Effector CD8-positive, alpha-beta T cell (primary cell): ENCODE measurements around the gene VPS37C.
"Not testable (repeated sequence)": the region's sequence is repeated elsewhere in the genome, so short reads cannot be mapped to it uniquely, and the experiment has no call there.

Experiments
- DNase-seq: peaks from one replicate; lab custom pipeline; 2025; lab: John Stamatoyannopoulos, UW

Gene VPS37C

GRCh38 chr11:61094167-61094566 lies 67.1 kb downstream of the VPS37C start:
- not testable (repeated sequence) for DNase-seq

GRCh38 chr11:61092908-61093763 lies 68.1 kb downstream of the VPS37C start:
- no peak for DNase-seq

GRCh38 chr11:61092280-61092766 lies 68.9 kb downstream of the VPS37C start:
- DNase-seq: no peak

GRCh38 chr11:61091373-61092279 lies 69.6 kb downstream of the VPS37C start:
- no peak for DNase-seq

DNA sequence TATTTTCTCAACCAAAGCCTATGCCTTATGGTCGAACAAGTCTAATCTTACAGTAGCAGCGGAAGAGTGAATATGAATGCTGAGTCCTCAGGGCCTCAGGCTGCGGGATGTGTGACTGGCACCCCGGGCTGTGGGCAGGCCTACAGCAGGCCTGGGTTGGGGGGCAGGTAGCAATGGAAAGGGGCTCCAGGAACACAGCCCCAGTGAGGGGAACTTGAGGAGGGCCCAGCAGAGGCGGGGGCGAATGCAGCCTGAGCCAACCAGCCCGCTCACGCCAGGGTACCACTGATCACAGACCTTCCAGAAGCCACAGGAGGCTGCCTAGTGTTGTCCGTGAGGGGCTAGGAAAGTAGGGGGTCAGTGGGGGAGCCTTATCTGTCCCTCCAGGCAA lies 70.2 kb downstream of the VPS37C start:
- DNase-seq: no peak

GRCh38 chr11:61090521-61090920 lies 70.7 kb downstream of the VPS37C start:
- DNase-seq: no peak

DNA sequence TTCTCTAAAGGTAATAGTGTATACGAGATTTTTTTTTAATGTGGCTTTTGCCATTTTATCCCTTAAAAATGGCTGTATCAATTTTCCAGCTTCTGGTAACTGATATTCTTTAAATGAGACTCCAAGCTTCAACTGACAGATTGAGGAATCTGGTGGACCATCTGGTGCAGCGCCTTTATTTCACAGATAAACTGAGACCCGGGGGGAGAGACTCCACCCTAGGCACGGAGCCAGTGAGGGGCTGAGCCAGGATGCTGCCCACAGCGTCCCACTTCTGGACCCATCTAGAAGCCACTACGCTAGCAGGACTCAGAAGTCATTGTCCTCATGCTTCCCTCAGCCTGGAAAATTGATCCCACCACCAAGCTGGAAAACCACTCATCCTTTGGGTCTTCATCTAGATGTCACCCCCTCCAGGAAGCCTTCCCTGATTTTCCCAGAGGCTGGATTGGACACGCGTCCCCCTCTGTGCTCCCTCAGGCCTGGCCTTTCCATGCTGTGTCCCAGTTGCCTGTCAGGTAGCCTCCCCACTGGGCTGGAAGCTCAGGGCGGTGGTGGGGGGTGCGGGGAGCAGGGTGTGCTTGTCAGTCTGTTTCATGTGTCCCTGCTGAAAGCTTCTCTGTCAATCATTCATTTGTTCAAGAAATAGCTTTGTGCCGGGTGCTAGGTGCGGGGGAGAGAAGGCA lies 71.3 kb downstream of the VPS37C start:
- no peak for DNase-seq

- no peak for DNase-seq
Measured at GRCh38 chr11:61087426-61088119, 73.7 kb downstream of the VPS37C start.

DNA sequence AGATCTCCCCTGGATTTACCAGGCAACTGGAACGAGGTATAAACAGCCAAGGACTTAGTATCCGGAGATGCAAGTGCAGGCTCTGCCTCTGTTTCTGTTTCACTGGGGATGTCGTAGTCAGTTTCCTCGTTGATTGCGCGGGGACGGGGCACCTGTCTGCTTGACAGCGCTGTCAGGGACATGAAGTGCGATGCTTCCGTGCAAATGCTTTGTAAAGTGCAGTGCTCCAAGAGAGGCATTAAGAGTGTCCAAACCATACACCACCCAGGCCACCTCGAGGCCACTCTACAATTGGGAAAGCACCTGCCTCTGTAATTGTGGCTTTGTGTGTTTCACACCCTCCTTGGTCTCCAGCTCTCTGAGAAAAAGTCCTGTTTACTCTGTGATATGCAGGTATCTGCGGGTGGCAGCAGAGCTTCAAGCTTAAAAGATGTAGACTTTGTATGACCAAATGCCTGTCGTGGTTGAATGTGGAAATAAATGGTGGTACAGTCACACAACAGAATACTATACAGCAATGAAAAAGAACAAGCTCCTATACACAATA lies 77.6 kb downstream of the VPS37C start:
- no peak for DNase-seq

DNA sequence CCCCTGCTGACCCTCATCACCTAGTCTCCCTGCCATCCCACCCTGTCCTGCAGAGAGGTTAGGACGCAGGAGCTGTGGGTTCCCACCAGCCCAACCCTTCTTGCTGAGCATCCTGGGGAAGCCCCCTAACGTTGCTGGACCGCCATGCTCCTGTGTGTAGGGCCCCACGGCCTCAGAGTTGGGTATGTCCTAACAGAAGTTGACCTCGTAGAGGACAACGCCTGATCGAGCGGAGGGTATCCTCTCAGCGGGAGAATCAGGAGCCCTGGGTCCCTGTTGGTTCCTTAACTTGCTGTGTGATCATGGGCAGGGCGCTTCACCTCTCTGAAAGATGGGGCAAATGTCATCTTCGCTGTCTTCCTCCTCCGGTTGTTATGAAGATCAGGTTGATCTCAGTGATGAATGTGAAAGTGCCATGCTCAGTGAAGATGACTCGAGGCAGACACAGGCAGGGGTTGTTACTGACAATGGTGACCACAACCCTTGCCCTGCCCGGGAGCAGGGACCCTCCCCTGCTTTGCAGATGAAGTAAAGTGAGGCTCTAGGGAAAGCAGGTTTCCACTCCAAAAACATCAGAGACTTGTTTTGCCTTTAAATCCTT lies 78.2 kb downstream of the VPS37C start:
- no peak for DNase-seq

DNA sequence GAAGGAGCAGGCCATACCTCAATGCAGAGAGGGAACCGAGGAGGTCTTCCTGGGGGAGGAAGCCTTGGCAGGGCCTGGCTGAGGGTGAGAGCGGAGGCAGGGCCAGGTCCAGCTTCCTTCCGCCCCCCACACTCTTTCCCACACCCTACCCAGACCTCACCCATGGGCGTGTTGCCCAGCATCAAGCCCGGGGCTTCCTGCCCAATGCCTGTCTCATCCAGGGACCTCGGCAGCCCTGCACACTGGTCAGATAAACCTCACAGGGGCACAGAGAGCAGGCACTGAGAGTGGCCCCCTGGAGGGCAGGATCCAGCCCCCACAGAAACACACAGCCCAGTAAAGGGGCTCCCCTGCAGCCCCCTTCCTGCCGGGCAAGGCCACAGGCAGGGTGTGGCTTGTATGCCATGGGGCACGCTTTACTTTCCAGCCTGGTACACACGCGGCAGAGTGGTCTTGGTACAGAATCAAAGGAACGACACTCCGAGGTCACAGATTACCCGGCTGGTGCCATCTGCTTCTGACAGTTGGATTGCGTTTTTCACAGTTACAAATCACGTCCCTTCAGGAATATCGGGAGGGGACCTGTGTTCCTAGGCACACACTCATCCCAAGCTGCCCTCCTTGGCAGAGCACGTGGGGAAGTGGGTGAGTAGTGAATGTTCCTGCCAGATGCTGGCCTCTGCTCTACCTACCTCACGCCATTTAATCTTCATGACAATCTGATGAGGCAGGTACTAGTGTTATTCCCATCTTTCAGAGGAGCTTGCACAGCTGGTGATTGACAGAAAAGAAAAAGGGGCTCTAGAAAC lies 79.0 kb downstream of the VPS37C start:
- DNase-seq: no peak

DNA sequence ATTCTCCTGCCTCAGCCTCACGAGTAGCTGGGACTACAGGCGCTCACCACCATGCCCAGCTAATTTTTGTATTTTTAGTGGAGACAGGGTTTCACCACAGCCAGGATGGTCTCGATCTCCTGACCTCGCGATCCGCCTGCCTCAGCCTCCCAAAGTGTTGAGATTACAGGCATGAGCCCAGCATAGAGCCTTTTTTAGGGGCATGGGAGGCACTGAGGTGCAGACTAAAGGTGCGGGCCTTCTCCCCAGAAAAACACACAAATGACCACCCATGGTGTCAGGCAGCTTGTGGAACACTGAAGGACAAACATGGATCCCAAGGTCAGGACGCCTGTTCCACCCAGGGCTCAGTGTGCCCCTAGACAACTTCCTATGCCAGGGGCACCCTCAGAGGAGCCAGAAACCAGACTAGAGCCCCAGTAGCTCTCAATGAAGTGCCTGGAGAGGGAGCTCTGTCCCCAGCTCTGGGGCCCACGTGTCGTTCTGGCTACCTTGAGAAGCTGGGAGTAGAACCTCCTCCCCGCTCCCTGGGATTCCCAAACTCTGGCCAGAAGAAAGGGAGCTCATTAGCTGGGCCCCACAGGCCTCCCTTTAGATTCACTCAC lies 80.1 kb downstream of the VPS37C start:
- DNase-seq: no peak

DNA sequence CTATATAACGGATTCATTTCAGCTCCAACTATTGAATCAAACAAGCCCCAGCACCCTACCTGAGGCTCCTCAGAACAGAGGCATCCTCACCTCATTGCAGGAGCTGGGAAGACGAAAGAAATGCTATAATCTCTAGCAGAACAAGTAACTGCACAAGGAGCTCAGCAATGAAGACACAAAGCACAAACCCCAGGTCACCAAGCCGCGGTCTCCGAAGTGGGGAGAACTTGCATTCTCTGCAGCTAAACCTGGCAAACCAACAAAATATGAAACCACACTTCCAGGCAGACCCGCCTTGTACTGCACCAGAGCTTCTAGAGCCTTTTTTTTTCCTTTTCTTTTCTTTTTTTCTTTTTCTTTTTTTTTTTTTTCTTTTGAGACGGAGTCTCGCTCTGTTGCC lies 80.7 kb downstream of the VPS37C start:
- no peak for DNase-seq
